ENCODE results near the gene POU4F3.
"Not testable (repeated sequence)": the region's sequence is repeated elsewhere in the genome, so short reads cannot be mapped to it uniquely, and the experiment has no call there.

POU4F3 gene, protein sequence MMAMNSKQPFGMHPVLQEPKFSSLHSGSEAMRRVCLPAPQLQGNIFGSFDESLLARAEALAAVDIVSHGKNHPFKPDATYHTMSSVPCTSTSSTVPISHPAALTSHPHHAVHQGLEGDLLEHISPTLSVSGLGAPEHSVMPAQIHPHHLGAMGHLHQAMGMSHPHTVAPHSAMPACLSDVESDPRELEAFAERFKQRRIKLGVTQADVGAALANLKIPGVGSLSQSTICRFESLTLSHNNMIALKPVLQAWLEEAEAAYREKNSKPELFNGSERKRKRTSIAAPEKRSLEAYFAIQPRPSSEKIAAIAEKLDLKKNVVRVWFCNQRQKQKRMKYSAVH

DNA sequence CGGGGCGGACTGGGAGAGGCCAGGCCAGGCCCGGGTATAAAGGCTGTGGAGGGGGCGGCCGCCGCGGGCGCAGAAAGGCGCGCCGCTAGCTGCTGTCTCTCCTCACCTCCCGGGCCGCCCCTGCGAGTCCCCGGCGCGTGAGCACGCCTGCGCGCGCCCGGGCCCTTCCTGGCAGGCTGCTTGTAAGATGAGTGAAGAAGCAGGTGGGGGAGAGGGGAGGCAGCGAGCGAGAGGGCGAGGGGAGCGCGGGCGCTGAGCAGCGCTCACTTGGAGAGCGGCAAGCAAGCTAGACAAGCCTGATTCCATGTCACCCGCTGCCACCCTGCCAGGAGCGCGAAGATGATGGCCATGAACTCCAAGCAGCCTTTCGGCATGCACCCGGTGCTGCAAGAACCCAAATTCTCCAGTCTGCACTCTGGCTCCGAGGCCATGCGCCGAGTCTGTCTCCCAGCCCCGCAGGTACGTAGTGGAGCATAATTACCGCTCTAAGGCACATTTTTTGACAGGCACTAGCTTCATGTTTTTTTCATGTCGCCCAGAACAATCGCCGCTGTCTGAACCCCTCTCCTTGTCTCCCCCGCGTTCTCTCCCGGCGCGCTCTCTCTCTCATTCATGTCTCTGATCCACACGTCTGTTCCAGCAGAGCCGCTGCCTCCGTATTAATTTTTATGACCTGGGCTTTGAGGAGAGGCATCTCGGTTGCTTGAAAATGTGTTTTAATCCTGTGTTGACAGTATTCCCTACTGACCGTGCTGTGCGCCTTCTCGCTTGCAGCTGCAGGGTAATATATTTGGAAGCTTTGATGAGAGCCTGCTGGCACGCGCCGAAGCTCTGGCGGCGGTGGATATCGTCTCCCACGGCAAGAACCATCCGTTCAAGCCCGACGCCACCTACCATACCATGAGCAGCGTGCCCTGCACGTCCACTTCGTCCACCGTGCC, at the start of gene POU4F3:
TSS of gene POU4F3 (plus strand) at position 66 of the 941 bp plus-strand sequence. CDS start at position 340, 274 bp downstream.
- DNase-seq (ENCODE audit: low read depth in 2 of 2), result no peak

- DNase-seq (ENCODE audit: low read depth in 2 of 2), result no peak
Observed at GRCh38 chr5:146290318-146290717, 48.3 kb upstream of the POU4F3 start.

DNA sequence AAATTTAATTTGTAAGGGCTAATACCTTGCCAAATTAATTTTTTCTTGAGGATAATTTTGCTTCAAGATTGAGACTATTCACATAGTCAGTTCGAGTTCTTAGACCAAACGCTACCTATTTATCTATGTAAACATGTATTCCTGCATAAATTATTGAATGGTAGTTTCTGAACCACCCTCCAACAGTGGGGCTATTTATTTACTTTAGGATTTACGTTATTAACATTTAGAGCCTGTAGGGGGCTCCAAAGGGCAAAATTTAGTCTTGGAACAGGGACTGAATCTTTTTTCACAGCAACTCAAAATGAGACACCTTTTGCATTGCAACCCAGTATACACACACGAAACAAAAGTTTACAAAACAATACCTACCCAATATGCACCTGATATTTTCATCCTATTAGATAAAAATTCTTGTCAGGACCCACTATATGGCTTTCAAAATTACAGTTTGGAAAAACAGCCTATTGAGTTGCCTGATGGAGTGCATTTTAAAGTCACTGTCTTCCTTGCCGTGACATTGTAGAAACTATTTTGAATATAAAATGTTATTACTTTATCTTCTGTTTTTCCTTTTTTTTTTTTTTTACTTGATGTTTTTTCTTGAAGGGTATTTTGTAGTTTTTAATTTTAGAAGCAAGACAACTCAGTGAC, 47.1 kb upstream of the POU4F3 start:
- no peak for DNase-seq (ENCODE audit: low read depth in 2 of 2)

- no peak for DNase-seq (ENCODE audit: low read depth in 2 of 2)
Observed at GRCh38 chr5:146296245-146296644, 42.4 kb upstream of the POU4F3 start.

DNA sequence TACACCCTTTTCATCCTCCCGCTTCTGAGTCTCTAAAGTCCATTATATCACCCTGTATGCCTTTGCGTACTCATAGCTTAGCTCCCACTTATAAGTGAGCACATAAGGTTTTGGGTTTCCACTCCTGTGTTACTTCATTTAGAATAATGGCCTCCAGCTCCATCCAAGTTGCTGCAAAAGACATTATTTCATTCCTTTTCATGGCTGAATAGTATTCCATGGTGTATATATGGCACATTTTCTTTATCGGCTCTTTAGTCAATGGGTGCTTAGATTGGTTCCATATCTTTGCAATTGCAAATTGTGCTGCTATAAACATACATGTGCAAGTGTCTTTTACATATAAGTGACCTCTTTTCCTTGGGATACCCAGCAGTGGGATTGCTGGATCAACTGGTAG, 39.7 kb upstream of the POU4F3 start:
- not testable (repeated sequence) for DNase-seq (ENCODE audit: low read depth in 2 of 2)

GRCh38 chr5:146301626-146302025, 37.0 kb upstream of the POU4F3 start:
- no peak for DNase-seq (ENCODE audit: low read depth in 2 of 2)

GRCh38 chr5:146302406-146302805, 36.2 kb upstream of the POU4F3 start:
- no peak for DNase-seq (ENCODE audit: low read depth in 2 of 2)

DNA sequence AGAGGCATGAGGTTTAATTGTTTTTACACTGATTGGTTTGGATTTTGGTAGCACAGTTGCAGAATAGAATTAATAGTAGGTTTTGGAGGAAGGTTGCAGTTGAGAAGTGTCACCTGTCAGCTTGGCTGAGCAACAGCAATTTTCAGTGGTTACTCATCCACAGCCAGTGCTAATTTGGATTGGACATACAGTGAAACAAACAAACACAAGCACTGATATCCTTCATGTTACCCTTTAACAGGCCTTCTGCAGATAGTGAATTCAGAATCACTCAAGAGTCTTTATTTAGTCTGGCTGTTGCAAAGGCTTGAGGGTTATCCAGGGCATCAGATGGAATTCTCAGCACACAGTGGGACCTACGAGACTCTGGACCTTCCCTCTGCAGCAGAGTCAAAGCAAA, 31.8 kb upstream of the POU4F3 start:
- no peak for DNase-seq (ENCODE audit: low read depth in 2 of 2)

GRCh38 chr5:146307796-146308195, 30.8 kb upstream of the POU4F3 start:
- no peak for DNase-seq (ENCODE audit: low read depth in 2 of 2)

- DNase-seq (ENCODE audit: low read depth in 2 of 2), result no peak
Observed at GRCh38 chr5:146310540-146310939, 28.1 kb upstream of the POU4F3 start.

GRCh38 chr5:146311278-146311677, 27.4 kb upstream of the POU4F3 start:
- DNase-seq (ENCODE audit: low read depth in 2 of 2), result no peak

DNA sequence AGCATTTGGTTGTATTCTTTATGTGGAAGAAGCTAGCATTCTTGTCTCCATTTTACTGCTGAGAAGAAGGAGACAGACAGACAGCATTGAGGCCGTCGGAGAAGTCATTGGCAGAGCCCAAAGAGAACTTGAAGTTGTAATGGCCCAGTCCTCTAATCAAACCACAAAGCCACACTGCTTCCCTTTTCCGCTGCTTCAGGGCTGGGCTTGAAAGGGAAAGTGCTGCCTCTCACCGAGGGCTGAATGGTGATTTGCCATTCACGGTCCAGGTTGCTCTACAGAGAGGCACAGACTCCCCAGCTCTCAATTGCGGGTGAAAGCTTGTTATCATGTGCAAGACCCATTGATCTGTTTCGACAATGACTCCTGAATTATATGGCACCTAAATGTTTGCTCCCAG, 25.6 kb upstream of the POU4F3 start:
- DNase-seq (ENCODE audit: low read depth in 2 of 2), result no peak

DNA sequence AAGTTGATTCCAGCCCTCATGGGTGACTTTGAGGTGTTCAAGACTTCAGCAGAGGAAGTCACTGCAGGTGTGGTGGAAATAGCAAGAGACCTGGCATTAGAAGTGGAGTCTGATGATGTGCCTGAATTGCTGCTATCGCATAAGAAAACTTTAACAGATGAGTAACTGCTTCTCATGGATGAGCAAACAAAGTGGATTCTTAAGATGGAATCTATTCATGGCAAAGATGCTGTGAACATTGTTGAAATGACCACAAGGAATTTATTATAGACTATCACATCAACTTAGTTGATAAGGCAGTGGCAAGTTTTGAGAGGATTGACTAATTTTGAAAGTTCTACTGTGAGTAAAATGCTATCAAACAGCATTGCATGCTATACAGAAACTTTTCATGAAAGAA, 17.1 kb upstream of the POU4F3 start:
- DNase-seq (ENCODE audit: low read depth in 2 of 2), result no peak

DNA sequence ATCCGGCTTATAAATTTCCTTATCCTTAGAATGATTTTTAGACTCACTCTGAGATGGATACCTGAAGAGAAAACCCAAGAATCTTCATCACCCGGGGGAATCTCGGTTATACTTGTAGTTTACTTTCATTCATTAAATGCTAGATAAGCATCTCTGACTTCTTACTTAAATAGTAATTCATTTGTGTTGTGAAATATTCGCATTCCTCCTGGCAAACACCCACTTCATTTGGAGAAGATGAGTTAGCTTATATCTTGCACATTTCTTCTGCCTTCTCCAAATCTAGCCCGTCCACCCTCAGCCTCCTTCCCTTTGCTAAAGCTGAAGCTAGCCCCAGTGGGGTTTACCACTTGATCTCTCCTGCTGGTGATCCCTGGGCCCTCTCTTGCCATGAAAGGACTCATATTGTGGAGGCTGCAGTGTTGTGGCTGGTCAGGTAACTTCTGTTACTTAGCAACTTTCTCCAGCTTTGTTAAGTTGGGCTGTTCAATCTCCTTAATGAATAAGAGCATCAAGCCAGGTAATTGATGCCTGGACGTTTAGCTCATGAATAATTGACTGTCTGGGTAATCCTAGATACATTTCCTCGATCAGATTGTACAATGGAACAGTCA, 11.3 kb upstream of the POU4F3 start:
- DNase-seq (ENCODE audit: low read depth in 2 of 2), result no peak

- no peak for DNase-seq (ENCODE audit: low read depth in 2 of 2)
Observed at GRCh38 chr5:146327989-146328388, 10.7 kb upstream of the POU4F3 start.

DNA sequence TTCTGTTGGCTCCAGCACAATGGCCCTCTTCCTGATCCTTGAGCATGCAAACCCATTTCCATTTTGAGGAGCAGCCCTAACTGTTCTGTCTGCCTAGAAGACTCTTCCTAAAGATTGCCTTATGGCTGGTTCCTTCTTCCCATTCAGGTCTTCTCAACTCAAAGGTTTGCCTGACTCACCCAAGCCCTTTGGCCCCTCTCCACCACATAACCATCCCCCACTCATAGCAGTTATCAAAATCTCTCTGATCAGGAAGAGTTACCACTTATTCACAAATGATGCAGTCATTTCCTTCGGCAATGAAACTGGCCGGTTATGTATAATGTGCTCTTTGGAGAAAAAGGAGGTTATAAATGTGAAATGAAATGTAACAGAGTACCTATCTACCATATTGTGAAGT, 8.9 kb upstream of the POU4F3 start:
- DNase-seq (ENCODE audit: low read depth in 2 of 2), result no peak

- DNase-seq (ENCODE audit: low read depth in 2 of 2), result no peak
Observed at GRCh38 chr5:146331423-146331822, 7.2 kb upstream of the POU4F3 start.

DNA sequence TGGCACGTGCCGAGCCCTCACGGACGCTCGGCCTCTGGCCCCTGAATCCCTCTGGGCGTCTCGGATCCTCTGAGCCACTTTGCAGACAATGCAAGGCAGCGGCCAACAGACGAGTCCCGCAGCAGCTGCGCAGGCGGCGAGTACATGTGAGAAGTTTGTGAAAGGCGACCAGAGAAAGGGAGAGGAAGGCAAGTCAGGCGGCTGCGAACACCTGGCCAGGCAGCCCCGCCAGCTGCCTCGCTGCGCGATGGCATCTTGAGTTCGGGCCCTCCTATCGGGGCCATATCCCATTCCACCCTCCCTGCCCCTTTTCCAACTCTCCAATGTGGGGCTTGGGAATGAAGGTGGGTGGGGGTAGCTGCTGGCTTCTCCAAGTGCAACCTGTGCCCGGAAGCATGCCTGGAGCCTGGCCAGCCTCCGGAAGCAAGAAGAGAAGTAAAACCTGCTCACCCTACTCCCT, 4.5 kb upstream of the POU4F3 start:
- no peak for DNase-seq (ENCODE audit: low read depth in 2 of 2)

- no peak for DNase-seq (ENCODE audit: low read depth in 2 of 2)
Observed at GRCh38 chr5:146336197-146336596, 2.4 kb upstream of the POU4F3 start.

GRCh38 chr5:146337264-146337904, 1.3 kb upstream of the POU4F3 start:
- DNase-seq (ENCODE audit: low read depth in 2 of 2), result no peak

DNA sequence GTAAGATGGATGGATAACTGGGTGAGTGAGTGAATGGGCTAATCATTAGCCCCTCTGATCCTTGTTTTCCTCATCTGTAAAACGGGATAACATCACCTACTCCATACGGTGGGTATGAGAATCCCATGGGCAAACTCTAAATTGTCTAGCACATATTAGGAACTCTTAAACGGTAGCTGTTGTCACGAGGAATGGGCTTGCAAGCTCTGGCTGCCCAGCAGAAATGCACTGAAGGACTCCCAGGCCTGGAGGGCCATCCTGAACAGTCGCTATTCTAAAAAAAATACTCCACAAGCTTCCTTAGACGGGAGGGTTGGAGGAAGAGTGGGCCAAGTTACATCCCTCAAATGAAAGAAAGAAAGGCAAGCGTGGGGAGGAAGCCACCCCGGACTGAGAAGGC, 711 bp upstream of the POU4F3 start:
- no peak for DNase-seq (ENCODE audit: low read depth in 2 of 2)

Measured in stimulated activated CD4-positive, alpha-beta T cell treated with anti-CD3 and anti-CD28 coated beads, Interleukin-12 subunit alpha, Interleukin-12 subunit beta, amount 100 ng/mL, for 24 hours (primary cell).